ENCODE data around the gene FSTL4. TPM values are rescaled to one million over a fixed set of nuclear protein-coding genes. Genes with fewer than 3 reads are reported as not detected.

FSTL4 gene
- polyA plus RNA-seq, 1 donor (not counting 4 experiments of a cell fraction or from before 2014, with no cell fraction given): 1.7 TPM

DNA sequence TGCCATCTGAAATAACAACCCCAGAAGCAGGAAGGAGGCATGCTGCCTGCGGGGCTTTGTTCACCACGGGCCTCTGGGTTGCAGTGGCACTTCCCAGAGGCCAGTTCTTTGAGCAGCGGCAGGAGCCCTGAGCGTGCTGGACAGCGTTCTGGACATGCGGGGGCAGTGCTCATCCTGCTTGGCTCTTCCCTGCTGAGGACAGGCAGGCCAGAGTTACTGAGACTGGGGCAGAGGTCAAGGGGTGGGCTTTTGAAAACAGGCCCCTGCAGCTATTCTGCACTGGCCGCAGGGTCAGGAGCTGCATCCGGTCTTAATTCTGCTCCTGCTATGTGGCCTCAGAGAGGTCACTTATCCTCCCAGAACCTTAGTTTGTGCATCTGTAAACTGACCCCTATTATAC, 258.6 kb downstream of the FSTL4 start:
- Histone ChIP-seq H3K4me2 (ENCODE audit: control insufficient read depth, extremely low read depth, insufficient read depth, low read depth, low read length) (no peak overlapping the region), H3K36me3 (ENCODE audit: control insufficient read depth in 2 of 2, extremely low read depth in 1 of 2, insufficient read depth in 2 of 2, low read length in 2 of 2) (no peaks in the 10 kb centered on the region), H4K20me1 (ENCODE audit: control insufficient read depth, extremely low read depth, insufficient read depth, low read length) (no peaks in the 10 kb centered on the region), H3K79me2 (ENCODE audit: control insufficient read depth, insufficient read depth, low read length) (no peaks in the 10 kb centered on the region), H3K9ac (ENCODE audit: control insufficient read depth, extremely low read depth, insufficient read depth, low read length) (no peak overlapping the region), H3K9me1 (ENCODE audit: control insufficient read depth, extremely low read depth, insufficient read depth, low read length) (no peaks in the 10 kb centered on the region), H3K4me3 (ENCODE audit: control insufficient read depth in 2 of 3, extremely low read depth in 1 of 3, insufficient read depth in 2 of 3, low read depth in 1 of 3, low read length in 3 of 3) (no peak overlapping the region), H3K27ac (ENCODE audit: control insufficient read depth, insufficient read depth, low read length) (no peak overlapping the region), H2AFZ (ENCODE audit: control insufficient read depth, low read length) (no peak overlapping the region), H3K4me1 (ENCODE audit: control insufficient read depth, extremely low read depth, insufficient read depth, low read length) (no peaks in the 10 kb centered on the region), H3K27me3 (ENCODE audit: control insufficient read depth, extremely low read depth, insufficient read depth, low read length) (peaks cover 6% of the 10 kb centered on the region), H3K9me3 (ENCODE audit: control insufficient read depth, low read depth, low read length) (no peaks in the 10 kb centered on the region)
- no peak for DNase-seq (ENCODE audit: low read depth, low spot score)
- TF ChIP-seq EZH2 (IDR thresholded peaks at IDR 0.05; ENCODE audit: low read length): no peak
- TF ChIP-seq, protein P1, sequence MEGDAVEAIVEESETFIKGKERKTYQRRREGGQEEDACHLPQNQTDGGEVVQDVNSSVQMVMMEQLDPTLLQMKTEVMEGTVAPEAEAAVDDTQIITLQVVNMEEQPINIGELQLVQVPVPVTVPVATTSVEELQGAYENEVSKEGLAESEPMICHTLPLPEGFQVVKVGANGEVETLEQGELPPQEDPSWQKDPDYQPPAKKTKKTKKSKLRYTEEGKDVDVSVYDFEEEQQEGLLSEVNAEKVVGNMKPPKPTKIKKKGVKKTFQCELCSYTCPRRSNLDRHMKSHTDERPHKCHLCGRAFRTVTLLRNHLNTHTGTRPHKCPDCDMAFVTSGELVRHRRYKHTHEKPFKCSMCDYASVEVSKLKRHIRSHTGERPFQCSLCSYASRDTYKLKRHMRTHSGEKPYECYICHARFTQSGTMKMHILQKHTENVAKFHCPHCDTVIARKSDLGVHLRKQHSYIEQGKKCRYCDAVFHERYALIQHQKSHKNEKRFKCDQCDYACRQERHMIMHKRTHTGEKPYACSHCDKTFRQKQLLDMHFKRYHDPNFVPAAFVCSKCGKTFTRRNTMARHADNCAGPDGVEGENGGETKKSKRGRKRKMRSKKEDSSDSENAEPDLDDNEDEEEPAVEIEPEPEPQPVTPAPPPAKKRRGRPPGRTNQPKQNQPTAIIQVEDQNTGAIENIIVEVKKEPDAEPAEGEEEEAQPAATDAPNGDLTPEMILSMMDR (optimal IDR thresholded peaks at IDR 0.05 in 1 of 3, IDR thresholded peaks at IDR 0.05 in 1 of 3, conservative IDR thresholded peaks at IDR 0.05 in 1 of 3; ENCODE audit: extremely low read depth in 1 of 3, insufficient read depth in 2 of 3, low read length in 3 of 3): no peak
- dilution Hi-C loops (cut with MboI; ENCODE audit: extremely low pct_ligation_motif_present, low sequenced_read_pairs): no loop called here
- no peak for FAIRE-seq

- FAIRE-seq: no peak
- no peaks in the 10 kb centered on the region for H3K36me3 ChIP-seq (ENCODE audit: control insufficient read depth in 2 of 2, extremely low read depth in 1 of 2, insufficient read depth in 2 of 2, low read length in 2 of 2)
- dilution Hi-C loops (cut with MboI; ENCODE audit: extremely low pct_ligation_motif_present, low sequenced_read_pairs): no loop called here
Observed at GRCh38 chr5:133348406-133348805, 263.9 kb downstream of the FSTL4 start.

More at GRCh38 chr5:133348406-133348805, 263.9 kb downstream of the FSTL4 start:
- no peak overlapping the region for H2AFZ ChIP-seq (ENCODE audit: control insufficient read depth, low read length)
- no peak overlapping the region for H3K27ac ChIP-seq (ENCODE audit: control insufficient read depth, insufficient read depth, low read length)
- TF ChIP-seq EZH2 (IDR thresholded peaks at IDR 0.05; ENCODE audit: low read length): no peak
- TF ChIP-seq, protein P1 (optimal IDR thresholded peaks at IDR 0.05 in 1 of 3, IDR thresholded peaks at IDR 0.05 in 1 of 3, conservative IDR thresholded peaks at IDR 0.05 in 1 of 3; ENCODE audit: extremely low read depth in 1 of 3, insufficient read depth in 2 of 3, low read length in 3 of 3): no peak
- no peak overlapping the region for H3K4me3 ChIP-seq (ENCODE audit: control insufficient read depth in 2 of 3, extremely low read depth in 1 of 3, insufficient read depth in 2 of 3, low read depth in 1 of 3, low read length in 3 of 3)
- H3K4me1 ChIP-seq (ENCODE audit: control insufficient read depth, extremely low read depth, insufficient read depth, low read length): no peaks in the 10 kb centered on the region
- H3K9me1 ChIP-seq (ENCODE audit: control insufficient read depth, extremely low read depth, insufficient read depth, low read length): no peaks in the 10 kb centered on the region
- peaks cover 12% of the 10 kb centered on the region for H3K27me3 ChIP-seq (ENCODE audit: control insufficient read depth, extremely low read depth, insufficient read depth, low read length)
- no peak overlapping the region for H3K4me2 ChIP-seq (ENCODE audit: control insufficient read depth, extremely low read depth, insufficient read depth, low read depth, low read length)
- no peaks in the 10 kb centered on the region for H4K20me1 ChIP-seq (ENCODE audit: control insufficient read depth, extremely low read depth, insufficient read depth, low read length)
- no peaks in the 10 kb centered on the region for H3K79me2 ChIP-seq (ENCODE audit: control insufficient read depth, insufficient read depth, low read length)
- H3K9ac ChIP-seq (ENCODE audit: control insufficient read depth, extremely low read depth, insufficient read depth, low read length): no peak overlapping the region
- no peaks in the 10 kb centered on the region for H3K9me3 ChIP-seq (ENCODE audit: control insufficient read depth, low read depth, low read length)
- no peak for DNase-seq (ENCODE audit: low read depth, low spot score)

Measured in keratinocyte (primary cell).